A549 treated with AZD2906 at 1 μM for 4 hours (cell line): Measurements from ENCODE around the gene TMEM156. TPM values are rescaled to one million over a fixed set of nuclear protein-coding genes. Genes with fewer than 3 reads are reported as not detected.

ENCODE experiments used
- total RNA-seq: library from RNA; stranded (reverse); fragments of 200-300 nt; extraction: Qiagen RNA extraction; gene quantifications from 5 replicates; pipeline ENCODE4 v1.2.3, GENCODE V29; 2022

The TMEM156 gene
- total RNA-seq: 16.6 to 22.5 TPM (median 20.0 TPM) in 5 replicates

DNA sequence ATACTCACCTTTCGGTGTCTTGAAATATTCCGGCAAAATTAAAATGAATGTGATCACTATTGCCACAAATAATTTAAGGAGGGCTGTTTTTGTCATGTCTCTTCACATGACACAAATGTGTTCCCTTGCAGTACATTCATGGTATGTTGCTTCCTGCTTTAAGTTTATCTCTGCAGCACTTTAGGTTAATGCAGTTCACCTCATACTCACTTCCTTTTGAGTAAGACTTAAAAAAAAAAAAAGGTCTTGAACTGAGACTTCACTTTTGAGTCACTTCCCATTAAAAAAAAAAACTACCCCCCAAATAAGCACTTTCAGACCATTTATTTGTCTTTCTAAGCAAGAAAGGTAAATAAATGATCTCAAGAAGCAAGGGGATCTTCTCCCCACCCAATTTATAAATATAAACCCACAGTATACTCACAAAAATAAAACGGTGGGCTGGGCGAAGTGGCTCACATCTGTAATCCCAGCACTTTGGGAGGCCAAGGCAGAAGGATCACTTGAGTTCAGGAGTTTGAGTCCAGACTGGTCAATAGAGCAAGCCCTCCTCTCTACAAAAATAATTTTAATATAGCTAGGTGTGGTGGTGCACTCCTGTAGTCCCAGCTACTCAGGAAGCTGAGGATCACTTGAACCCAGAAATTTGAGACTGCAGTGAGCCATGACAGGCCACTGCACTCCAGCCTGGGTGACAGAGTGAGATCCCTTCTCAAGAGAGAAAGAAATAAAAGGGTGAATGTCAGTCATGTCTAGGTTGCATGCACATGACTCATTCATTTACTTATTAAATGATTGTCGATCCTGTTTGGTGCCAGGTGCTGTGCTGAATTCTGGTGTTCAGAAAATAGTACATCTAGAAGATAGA lies at the start of gene TMEM156:
Gene TMEM156, minus strand, starts transcription at position 192 of the 868 bp plus-strand sequence. Its CDS starts 96 bp downstream, at position 96.

DNA sequence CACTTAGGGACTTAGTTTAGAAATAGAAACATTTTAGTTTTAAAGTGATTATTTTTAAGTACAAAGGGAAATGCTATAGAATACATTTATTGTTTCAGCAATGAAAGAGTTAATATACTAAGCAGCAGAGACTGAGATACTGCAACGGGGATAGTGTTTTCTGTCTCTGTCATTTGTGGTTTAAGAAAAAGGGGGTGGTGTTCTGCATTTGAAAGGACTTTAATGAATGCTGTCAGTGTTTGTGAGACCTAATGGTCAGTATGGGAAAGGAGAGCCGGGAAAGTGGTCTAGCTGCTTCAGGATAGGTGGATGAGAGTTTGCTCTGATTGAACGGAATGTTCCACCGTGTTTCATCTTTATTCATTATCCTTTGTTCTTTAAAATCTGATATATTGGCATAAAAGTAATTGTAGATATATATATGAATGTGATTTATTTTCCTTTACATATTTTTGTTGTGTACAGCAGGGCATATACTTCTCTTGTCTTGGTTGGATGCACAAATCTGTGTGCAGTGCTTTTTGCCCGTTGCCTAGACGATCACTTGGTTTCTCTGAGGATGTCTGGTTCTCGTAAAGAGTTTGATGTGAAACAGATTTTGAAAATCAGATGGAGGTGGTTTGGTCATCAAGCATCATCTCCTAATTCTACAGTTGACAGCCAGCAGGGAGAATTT lies 30.0 kb upstream of the TMEM156 start, which contains the start of gene KLHL5:
Gene KLHL5, plus strand, starts transcription at position 139 of the 676 bp plus-strand sequence. Its CDS starts 421 bp downstream, at position 560.

Other genes with a start within 250 kb of the TMEM156 start
- gene TLR10, start 249.4 kb downstream of the TMEM156 start, total RNA-seq: 0.02 TPM in 1 of 5 replicates, not detected in the others
- 0.11 to 0.33 TPM (median 0.18 TPM) in 5 replicates for gene TLR1, start 227.6 kb downstream of the TMEM156 start, total RNA-seq
- 1.7 to 2.4 TPM (median 2.2 TPM) in 5 replicates for gene TLR6, start 175.6 kb downstream of the TMEM156 start, total RNA-seq
- gene FAM114A1, start 164.6 kb downstream of the TMEM156 start, total RNA-seq: 21.6 to 49.1 TPM (median 30.0 TPM) in 5 replicates
- gene KLHL5, start 29.8 kb upstream of the TMEM156 start, total RNA-seq: 44.6 to 72.6 TPM (median 57.2 TPM) in 5 replicates
- 7.2 to 7.6 TPM (median 7.3 TPM) in 5 replicates for gene WDR19, start 150.1 kb upstream of the TMEM156 start, total RNA-seq